Activated naive CD8-positive, alpha-beta T cell treated with anti-CD3 and anti-CD28 coated beads, Interleukin-2, amount 50 U/mL, for 16 hours (primary cell): Measurements from ENCODE around the gene MALT1.

Experiments
- DNase-seq: peaks from one replicate; pipeline ENCODE4 v3.0.0-alpha.2; 2020; ENCODE audit warnings: low read depth, low spot score

MALT1 gene

DNA sequence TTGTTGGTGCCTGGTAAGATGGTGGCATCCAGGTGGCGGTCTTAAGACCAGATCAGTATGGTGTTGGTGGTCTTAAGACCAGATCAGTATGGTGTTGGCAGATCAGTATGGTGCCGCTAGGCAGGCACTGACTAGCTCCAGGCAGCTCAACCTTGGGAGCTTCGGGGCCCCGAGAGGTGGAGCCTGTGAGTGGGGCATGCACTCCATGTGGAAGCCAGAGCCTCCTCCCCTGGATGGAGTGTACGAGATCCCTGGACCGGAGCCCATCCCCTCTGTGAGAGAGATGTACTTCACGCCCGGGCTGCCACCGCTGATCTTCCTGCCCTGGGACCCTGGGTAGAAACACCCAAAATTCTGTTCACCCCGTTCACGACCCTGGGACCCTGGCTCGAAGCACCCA, 19.0 kb downstream of the MALT1 start:
- DNase-seq: no peak

DNA sequence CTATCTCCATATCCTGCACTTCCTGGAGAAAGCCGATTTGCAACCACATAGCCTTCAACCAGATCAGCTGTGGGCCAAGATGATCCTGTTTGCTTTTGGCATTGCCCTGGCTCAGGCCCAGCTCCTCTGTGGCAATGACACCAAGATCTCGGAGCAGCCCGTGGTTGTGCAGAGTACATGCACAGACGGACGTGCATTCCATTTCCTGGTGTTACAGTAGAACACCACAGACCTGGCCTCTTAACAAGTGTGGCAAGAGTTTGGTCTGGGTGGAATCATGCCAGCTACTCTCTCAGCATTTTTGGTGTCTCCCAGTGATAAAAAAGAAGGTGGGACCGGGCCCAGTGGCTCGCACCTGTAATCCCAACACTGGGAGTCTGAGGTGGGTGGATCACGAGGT, 20.0 kb downstream of the MALT1 start:
- DNase-seq: no peak

- DNase-seq: no peak
Measured at GRCh38 chr18:58692422-58693185, 21.3 kb downstream of the MALT1 start.

GRCh38 chr18:58694221-58694620, 23.0 kb downstream of the MALT1 start:
- DNase-seq: no peak

GRCh38 chr18:58694720-58695468, 23.6 kb downstream of the MALT1 start:
- DNase-seq: no peak

DNA sequence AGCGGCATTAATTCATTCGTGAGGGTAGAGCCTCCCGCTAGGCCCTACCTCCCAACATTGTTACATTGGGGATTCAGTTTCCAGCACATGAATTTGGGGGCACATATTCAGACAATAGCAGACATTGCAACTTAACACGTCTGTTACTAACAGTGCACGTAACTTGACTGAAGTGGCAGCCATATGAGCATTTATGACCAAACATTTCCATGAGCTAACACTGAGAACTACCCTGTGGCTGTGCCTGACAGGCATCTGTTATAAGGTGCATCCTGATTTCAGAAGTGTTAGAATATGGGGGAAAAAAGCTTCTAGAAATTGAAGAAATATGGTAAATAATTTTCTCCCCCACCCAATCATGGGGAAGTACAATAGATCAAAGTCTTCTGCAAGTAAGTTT, 24.5 kb downstream of the MALT1 start:
- no peak for DNase-seq

GRCh38 chr18:58697146-58697545, 25.9 kb downstream of the MALT1 start:
- DNase-seq: no peak

DNA sequence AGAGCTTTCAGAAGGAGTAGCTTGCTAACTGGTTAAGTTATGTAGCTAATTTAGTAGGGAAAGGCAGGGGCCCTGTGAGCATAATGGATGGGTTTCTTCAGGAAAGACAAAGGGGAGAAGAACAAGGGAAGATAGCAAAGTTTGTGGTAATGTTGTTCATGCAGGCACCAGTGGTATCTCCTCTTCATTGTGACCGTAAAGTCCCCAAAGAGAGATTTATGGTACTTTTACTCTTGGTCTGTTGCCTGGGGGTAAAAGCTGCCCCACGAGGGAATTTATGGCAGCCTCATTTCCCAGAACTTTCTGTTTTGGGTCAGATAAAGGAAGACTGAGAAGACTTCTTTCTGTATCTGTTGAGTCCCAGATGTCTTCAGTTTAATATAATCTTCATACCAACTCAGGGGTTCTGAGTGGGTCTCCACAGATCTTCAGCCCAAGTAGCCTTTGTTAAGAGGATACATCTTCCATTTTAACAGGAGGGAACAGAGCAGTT, 27.5 kb downstream of the MALT1 start:
- DNase-seq: no peak

DNA sequence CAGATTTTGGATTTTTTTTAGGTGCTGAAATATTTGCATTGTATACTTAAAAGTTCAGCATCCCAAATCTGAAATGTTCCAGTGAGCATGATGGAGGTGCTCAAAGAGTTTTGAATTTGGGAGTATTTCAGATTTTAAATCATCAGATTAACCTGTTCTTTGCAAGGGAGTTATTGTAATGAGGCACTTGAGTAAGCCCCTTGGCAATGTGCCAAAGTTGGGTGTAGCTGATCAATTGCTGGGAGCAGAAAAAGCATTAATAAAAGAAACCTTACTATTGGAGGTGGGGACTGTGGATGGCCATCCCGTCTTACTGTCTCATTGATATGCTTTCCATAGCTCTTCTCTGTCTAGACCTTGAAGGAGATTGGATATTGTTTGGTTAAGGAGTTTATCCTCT, 28.3 kb downstream of the MALT1 start:
- DNase-seq: no peak

DNA sequence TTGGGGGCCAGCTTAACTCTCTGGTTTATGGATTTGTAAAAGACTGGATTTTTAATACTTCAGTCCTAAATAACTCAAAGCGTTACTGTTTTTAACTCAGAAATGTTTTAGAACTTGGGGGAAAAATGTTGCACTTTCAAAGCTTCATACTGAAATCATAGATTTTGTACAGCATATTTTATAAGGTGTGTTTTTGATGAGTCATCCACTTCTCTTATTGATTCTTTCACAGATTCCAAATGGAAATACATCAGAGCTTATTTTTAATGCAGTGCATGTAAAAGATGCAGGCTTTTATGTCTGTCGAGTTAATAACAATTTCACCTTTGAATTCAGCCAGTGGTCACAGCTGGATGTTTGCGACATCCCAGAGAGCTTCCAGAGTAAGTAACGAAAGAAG, 28.9 kb downstream of the MALT1 start:
- DNase-seq: no peak

- no peak for DNase-seq
Measured at GRCh38 chr18:58712930-58713329, 41.7 kb downstream of the MALT1 start.

DNA sequence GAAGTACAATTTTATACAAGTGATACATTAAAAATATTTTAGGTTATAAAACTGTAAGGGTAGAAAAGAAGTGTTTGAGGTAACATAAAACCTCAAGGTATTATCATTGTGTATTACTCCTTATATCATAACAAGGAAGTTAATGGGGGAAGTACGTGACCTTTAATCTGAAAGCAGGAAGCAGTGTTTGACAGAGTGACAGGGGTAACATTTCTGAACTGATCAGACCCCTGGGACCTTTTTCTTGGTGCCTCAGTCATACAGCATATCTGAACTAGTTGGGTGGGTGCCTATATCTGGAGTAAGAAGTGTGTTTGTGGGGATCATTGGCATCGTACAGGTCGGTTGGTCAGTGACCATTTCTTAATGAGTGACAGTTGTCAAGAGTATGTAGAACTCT, 43.0 kb downstream of the MALT1 start:
- DNase-seq: no peak

- DNase-seq: no peak
Measured at GRCh38 chr18:58714821-58715220, 43.6 kb downstream of the MALT1 start.

DNA sequence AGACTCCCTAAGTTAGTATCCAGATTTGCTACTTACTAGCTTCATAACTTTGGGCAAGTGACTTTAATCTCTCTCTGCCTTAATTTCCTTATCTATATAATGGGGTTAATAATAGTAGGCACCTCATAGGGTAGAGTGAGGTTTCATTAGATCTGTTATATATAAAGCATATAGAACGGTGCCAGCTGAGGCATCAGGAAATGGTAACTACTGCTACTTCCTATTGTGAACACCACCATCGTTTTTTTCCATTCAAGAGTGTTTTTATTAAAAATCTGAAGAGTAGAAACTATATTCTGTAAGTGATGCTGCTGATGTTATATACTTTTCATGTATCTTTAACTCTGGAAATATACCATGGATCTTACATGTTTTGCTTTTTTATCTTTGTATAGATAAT, 44.3 kb downstream of the MALT1 start:
- no peak for DNase-seq

DNA sequence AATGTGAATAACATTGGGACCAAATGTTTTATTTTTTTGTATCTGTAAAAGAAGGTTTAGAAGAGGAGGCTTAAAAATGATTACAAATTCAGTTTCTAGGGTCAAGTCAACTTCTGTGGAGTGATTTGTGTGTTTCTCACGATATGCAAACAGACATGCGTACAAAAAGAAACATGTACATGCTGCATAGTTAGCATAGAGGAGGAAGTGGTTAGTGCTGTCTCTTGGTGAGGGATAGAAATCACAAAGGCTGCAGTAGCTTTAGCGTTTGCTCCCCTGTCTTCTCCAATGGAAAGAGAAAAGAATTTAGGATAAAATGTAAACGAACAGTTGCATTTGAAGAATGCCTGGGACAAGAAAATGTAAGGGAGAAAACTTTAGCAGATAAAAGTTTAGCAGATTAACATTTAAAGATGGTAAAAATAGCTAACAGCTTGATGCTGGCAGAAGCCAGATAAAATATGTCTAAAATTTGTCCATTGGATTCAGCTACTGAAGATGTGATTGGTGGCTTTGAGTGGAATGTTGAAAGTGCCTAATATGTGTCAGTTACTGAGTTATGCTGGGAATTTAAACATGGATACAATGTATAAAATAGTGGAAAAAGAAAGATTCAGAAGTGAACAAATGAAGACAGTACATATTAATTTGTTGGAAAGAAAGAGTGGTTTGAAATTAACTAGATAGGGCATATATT, 44.9 kb downstream of the MALT1 start:
- no peak for DNase-seq

DNA sequence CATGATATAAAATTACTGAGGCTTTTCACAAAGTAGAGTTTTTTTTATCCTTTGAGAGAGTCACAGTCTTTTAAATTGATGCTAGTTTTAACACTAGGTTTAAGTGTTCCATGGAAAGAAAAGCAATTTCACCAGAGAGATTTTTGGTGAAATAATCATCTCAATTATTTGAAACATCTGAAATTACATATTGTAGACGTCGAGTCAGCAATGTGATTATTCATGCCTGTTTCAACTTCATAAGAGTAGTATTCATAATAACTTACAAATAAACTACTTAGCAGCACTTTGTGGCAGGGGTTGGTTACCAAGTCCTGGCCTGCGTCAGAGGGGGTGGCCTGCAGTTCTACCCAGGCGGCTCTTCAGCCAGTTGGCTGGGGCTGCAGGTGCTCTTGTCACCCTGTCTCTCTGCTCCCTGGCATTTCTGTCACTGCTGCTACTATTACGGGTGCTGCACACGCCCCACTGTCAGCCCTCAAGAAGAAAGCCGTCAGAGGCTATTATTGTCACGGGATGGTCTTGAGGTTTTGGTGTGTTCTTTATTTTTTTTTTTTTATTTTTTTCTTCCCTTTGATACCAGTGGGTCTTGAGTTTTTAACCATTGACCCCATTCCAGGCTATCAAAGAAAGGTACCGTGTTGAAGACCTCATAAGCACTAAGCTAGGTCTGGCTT, 50.4 kb downstream of the MALT1 start:
- no peak for DNase-seq

- DNase-seq: no peak
Measured at GRCh38 chr18:58723810-58724602, 52.7 kb downstream of the MALT1 start.

DNA sequence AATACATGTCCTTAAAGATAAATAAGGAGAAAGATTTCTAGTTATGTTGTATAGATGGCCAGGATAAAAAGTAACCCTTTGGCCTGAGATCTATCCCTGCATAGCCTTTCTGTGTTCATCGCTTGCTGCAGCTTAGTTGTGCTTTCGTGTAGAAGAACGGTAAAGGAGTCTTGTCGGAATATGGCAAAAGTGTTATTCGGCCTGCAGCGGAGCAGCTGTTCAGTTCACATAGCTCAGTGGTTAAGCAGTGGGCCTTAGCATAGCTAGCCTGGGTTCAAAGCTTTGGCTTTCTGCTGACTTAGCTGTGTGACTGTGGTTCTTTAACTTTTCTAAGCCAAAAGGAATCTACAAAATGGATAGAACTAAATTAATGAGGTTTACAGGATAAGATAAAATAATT, 55.4 kb downstream of the MALT1 start:
- DNase-seq: no peak

DNA sequence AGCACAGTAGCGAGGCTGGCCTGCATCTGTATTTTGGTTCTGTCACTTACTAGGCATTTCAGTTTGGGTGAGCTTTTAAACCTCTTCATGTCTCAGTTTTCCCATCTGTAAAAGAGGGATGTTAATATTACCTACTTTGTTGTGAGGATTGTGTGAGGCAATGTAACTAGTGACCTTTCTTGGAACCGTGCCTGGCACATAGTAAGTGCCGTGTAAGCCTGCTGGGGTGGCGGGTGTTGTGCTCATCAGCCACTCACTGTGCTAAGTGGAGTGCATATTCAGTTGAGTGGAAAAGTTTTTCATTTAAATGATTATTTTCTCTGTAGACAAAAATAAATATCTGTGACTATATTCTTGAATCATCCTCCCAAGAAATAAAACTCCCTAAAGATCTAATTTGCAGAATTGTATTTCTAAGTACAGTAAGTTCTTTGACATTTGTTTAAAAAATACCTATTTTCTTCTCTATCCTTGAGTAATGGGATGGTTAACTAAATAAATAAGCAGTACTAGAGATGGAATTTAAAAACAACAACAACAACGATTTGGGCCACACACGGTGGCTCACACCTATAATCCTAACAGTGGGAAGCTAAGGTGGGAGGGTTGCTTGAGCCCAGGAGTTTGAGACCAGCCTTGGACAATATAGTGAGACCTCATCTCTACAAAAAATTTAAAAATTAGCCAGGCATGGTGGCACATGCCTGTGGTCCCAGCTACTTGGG, 56.7 kb downstream of the MALT1 start:
- DNase-seq: no peak

- DNase-seq: no peak
Measured at GRCh38 chr18:58728719-58729118, 57.5 kb downstream of the MALT1 start.
